A673 (cell line): ENCODE measurements around the gene PRELP. TPM values are rescaled to one million over a fixed set of nuclear protein-coding genes. Genes with fewer than 3 reads are reported as not detected.

Experiments
- BruUV-seq: library from RNA; stranded (reverse); fragments of 400-500 nt; replicated peaks from 2 replicates; lab custom pipeline; 2021; lab: Mats Ljungman, UMichigan
- CTCF ChIA-PET: fragments of 300-600 bp; sonication (Branson Sonifier 250); formaldehyde crosslinking; loops from one replicate; lab custom pipeline; 2022; ENCODE audit warnings: antibody characterized with exemption; lab: Charles Lee
- POLR2A ChIA-PET: fragments of 300-600 bp; sonication (Branson Sonifier 250); formaldehyde crosslinking; loops from one replicate; lab custom pipeline; 2022; ENCODE audit warnings: antibody characterized with exemption; ENCODE audit not compliant: low non-redundant PET; lab: Charles Lee
- DNase-seq: peaks from one replicate; pipeline ENCODE4 v3.0.0-alpha.2; 2015; ENCODE audit warnings: low spot score
- H3K27ac ChIP-seq: fragments of 200-600 bp; sonication (generic); 2 replicates; pipeline ENCODE4 v1.5.1; 2016; ENCODE audit warnings: mixed run types, low read depth, mild to moderate bottlenecking, mixed read lengths, antibody characterized with exemption, low read length; ENCODE audit not compliant: poor library complexity, severe bottlenecking
- H3K27me3 ChIP-seq: fragments of 200-600 bp; sonication (generic); replicated peaks from 2 replicates; pipeline ENCODE4 v1.6.1; 2017; ENCODE audit warnings: mixed run types, low read depth, mild to moderate bottlenecking, mixed read lengths, antibody characterized with exemption, low read length; ENCODE audit not compliant: insufficient read depth, poor library complexity
- H3K36me3 ChIP-seq: fragments of 200-600 bp; sonication (generic); 2 replicates; pipeline ENCODE4 v1.6.1; 2016; ENCODE audit warnings: mixed run types, mild to moderate bottlenecking, mixed read lengths, antibody characterized with exemption, low read length; ENCODE audit not compliant: insufficient read depth, poor library complexity, severe bottlenecking
- H3K4me1 ChIP-seq: fragments of 200-600 bp; sonication (generic); 2 replicates; pipeline ENCODE4 v1.6.1; 2017; ENCODE audit warnings: mixed run types, mild to moderate bottlenecking, mixed read lengths, antibody characterized with exemption, low read length; ENCODE audit not compliant: insufficient read depth, poor library complexity, severe bottlenecking
- H3K4me3 ChIP-seq: fragments of 200-600 bp; sonication (generic); 2 replicates; pipeline ENCODE4 v1.5.1; 2016; ENCODE audit warnings: low read depth, mixed run types, mild to moderate bottlenecking, mixed read lengths, low read length; ENCODE audit not compliant: poor library complexity, severe bottlenecking
- H3K9me3 ChIP-seq: fragments of 200-600 bp; sonication (generic); 2 replicates; pipeline ENCODE4 v1.6.1; 2016; ENCODE audit warnings: mixed run types, low read depth, mild to moderate bottlenecking, mixed read lengths, antibody characterized with exemption, low read length; ENCODE audit not compliant: poor library complexity, severe bottlenecking
- EZH2 ChIP-seq: fragments of 200-600 bp; sonication (generic); IDR thresholded peaks from 2 replicates; pipeline ENCODE4 v1.6.1; 2017; ENCODE audit warnings: borderline replicate concordance, low read depth, mild to moderate bottlenecking, mixed read lengths, antibody characterized with exemption, low read length; ENCODE audit not compliant: poor library complexity, severe bottlenecking
- intact Hi-C: fragments of 100-400 bp; cut with micrococcal nuclease; formaldehyde crosslinking; loops from one replicate; pipeline ENCODE4 v1.10.0; 2022; ENCODE audit not compliant: unreplicated experiment
- total RNA-seq: library from RNA; stranded (reverse); gene quantifications from 2 replicates; pipeline ENCODE4 v1.2.3, GENCODE V29; 2021
- TF ChIP-seq, protein P1 (sequence below): fragments of 300-800, 200-600 bp; sonication (generic); conservative IDR thresholded peaks from 2 replicates; pipeline ENCODE4 v1.5.1; 2017; ENCODE audit warnings: low read depth, mild to moderate bottlenecking, antibody characterized with exemption, low read length, moderate library complexity, mixed read lengths

PRELP gene
- total RNA-seq, 1 experiment from 2014 or later, result not detected

DNA sequence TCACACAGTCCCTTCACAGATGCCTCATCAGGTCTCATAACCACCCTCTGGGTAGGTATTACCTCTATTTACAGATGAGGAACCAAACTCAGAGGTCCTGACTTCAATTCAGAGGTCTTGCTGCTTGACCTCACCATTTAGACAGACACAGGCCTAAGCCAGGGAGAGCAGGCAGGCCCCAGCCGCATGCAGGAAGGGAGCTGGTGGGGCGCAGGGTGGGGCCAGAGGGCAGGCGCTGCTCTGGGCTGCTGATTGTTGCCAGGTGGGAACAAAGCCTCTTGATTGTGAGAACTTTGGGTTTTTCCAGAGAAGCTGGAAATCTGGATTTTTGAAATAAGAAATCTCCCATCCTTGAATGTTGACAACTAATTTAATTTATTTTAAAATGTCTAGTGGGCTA is 19.9 kb upstream of the PRELP start:
- intact Hi-C loops, result no loop called here
- POLR2A ChIA-PET, result no interaction called here
- BruUV-seq, result no TSS peak

DNA sequence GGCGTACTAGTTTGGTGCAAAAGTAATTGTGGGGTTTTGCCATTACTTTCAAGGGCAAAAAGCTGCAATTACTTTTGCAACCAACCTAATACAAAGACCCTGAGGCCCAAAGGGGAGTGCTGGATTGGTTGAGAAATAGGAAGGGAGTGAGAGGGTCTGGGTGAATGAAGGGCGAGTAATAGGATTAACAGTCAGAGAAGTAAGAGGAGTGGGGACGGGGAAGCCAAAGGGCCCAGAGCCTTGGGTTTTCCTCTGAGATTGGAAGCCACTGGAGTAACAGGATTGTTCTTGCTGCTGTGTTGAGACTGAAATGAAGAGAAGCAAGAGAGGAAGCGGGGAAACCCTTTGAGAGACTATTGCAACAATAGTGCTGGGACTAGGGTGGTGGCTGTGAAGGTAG is 19.0 kb upstream of the PRELP start:
- DNase-seq, result peak; percentile 39
- no peak overlapping the region for H3K27ac ChIP-seq
- no peaks in the 10 kb centered on the region for H3K27me3 ChIP-seq
- CTCF ChIA-PET, result no interaction called here
- peaks cover 42% of the 10 kb centered on the region for H3K4me1 ChIP-seq
- intact Hi-C loops, result no loop called here
- H3K4me3 ChIP-seq, result no peak overlapping the region
- POLR2A ChIA-PET, result no interaction called here
- no TSS peak for BruUV-seq
- no peaks in the 10 kb centered on the region for H3K36me3 ChIP-seq
- TF ChIP-seq EZH2, result no peak
- TF ChIP-seq, protein P1, sequence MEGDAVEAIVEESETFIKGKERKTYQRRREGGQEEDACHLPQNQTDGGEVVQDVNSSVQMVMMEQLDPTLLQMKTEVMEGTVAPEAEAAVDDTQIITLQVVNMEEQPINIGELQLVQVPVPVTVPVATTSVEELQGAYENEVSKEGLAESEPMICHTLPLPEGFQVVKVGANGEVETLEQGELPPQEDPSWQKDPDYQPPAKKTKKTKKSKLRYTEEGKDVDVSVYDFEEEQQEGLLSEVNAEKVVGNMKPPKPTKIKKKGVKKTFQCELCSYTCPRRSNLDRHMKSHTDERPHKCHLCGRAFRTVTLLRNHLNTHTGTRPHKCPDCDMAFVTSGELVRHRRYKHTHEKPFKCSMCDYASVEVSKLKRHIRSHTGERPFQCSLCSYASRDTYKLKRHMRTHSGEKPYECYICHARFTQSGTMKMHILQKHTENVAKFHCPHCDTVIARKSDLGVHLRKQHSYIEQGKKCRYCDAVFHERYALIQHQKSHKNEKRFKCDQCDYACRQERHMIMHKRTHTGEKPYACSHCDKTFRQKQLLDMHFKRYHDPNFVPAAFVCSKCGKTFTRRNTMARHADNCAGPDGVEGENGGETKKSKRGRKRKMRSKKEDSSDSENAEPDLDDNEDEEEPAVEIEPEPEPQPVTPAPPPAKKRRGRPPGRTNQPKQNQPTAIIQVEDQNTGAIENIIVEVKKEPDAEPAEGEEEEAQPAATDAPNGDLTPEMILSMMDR, result no peak
- H3K9me3 ChIP-seq, result no peaks in the 10 kb centered on the region

More for the DNA sequence above, 19.9 kb upstream of the PRELP start:
- H3K9me3 ChIP-seq, result no peaks in the 10 kb centered on the region
- peaks cover 48% of the 10 kb centered on the region for H3K4me1 ChIP-seq
- H3K27ac ChIP-seq, result no peak overlapping the region
- no peaks in the 10 kb centered on the region for H3K36me3 ChIP-seq
- no peaks in the 10 kb centered on the region for H3K27me3 ChIP-seq
- no peak for DNase-seq
- no peak overlapping the region for H3K4me3 ChIP-seq
- CTCF ChIA-PET, result no interaction called here
- TF ChIP-seq, protein P1, result no peak
- no peak for TF ChIP-seq EZH2

DNA sequence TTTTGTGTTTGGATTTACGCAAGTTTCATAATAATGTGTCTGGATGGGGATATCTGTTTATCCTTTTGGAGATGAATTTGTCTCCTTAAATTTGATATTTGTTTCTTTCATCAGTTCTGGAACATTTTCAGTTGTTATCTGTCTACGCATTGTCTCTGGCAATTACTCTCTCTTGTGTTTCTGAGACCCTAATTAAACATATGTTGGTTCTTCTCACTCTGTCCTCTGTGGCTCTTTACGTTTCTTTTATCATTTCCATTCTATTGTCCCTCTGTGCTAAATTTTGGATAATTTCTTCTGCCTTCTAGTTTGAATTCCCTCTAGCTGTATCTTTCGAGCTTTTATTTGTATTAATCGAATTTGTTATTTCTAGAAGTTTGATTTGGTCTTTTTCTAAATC is 17.5 kb upstream of the PRELP start:
- DNase-seq, result no peak
- ChIA-PET CTCF (no interaction called here), POLR2A (no interaction called here)
- TF ChIP-seq, protein P1, result no peak
- TF ChIP-seq EZH2, result no peak
- Histone ChIP-seq H3K27me3 (no peaks in the 10 kb centered on the region), H3K36me3 (no peaks in the 10 kb centered on the region), H3K9me3 (no peaks in the 10 kb centered on the region), H3K4me1 (peaks cover 27% of the 10 kb centered on the region), H3K27ac (no peak overlapping the region), H3K4me3 (no peak overlapping the region)
- intact Hi-C loops, result no loop called here
- BruUV-seq, result no TSS peak
